Fibroblast of villous mesenchyme (primary cell): Measurements from ENCODE around the gene TMEM132D. TPM values are rescaled to one million over a fixed set of nuclear protein-coding genes. Genes with fewer than 3 reads are reported as not detected.

ENCODE experiments used
- DNase-seq: peaks from one replicate; pipeline ENCODE4 v3.0.0-alpha.2; 2010; ENCODE audit warnings: low read depth
- H3K4me3 ChIP-seq: 2 replicates; pipeline ENCODE4 v1.5.1; 2011; ENCODE audit warnings: low read depth, mild to moderate bottlenecking, low read length
- total RNA-seq: library from RNA; depleted of rRNA; stranded (reverse); fragments of >200 nt; gene quantifications from 2 replicates; pipeline ENCODE4 v1.2.3, GENCODE V29; 2012
- TF ChIP-seq, protein P1 (sequence below): IDR thresholded peaks from 2 replicates; pipeline ENCODE4 v1.5.1; 2012; ENCODE audit warnings: low read depth, mild to moderate bottlenecking, low read length; ENCODE audit not compliant: insufficient read depth

Gene TMEM132D
- total RNA-seq, 1 donor = not detected

GRCh38 chr12:129213551-129213950 lies 690.3 kb downstream of the TMEM132D start:
- TF ChIP-seq, protein P1, sequence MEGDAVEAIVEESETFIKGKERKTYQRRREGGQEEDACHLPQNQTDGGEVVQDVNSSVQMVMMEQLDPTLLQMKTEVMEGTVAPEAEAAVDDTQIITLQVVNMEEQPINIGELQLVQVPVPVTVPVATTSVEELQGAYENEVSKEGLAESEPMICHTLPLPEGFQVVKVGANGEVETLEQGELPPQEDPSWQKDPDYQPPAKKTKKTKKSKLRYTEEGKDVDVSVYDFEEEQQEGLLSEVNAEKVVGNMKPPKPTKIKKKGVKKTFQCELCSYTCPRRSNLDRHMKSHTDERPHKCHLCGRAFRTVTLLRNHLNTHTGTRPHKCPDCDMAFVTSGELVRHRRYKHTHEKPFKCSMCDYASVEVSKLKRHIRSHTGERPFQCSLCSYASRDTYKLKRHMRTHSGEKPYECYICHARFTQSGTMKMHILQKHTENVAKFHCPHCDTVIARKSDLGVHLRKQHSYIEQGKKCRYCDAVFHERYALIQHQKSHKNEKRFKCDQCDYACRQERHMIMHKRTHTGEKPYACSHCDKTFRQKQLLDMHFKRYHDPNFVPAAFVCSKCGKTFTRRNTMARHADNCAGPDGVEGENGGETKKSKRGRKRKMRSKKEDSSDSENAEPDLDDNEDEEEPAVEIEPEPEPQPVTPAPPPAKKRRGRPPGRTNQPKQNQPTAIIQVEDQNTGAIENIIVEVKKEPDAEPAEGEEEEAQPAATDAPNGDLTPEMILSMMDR = no peak
- H3K4me3 ChIP-seq = no peak overlapping the region
- DNase-seq = no peak

GRCh38 chr12:129211862-129212630 lies 691.8 kb downstream of the TMEM132D start:
- no peak for DNase-seq
- H3K4me3 ChIP-seq = no peak overlapping the region
- TF ChIP-seq, protein P1 = no peak

GRCh38 chr12:129208566-129208965 lies 695.3 kb downstream of the TMEM132D start:
- no peak for DNase-seq
- TF ChIP-seq, protein P1 = no peak
- H3K4me3 ChIP-seq = no peak overlapping the region

DNA sequence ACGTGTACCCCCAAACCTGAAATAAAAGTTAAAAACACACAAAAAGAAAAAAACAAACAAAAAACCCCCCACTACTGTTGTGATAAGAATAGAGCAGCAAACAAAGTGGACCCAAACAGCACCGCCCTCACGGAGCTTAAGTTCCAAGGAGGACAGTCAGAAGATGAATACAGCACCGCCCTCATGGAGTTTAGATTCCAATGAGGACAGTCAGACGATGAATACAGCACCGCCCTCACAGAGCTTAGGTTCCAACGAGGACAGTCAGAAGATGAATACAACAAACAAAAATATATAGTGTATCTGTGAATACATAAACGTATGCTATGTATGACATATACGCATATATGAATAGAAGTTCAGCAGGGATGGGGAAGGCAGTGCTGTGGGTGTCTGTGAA lies 696.7 kb downstream of the TMEM132D start:
- no peak for DNase-seq

DNA sequence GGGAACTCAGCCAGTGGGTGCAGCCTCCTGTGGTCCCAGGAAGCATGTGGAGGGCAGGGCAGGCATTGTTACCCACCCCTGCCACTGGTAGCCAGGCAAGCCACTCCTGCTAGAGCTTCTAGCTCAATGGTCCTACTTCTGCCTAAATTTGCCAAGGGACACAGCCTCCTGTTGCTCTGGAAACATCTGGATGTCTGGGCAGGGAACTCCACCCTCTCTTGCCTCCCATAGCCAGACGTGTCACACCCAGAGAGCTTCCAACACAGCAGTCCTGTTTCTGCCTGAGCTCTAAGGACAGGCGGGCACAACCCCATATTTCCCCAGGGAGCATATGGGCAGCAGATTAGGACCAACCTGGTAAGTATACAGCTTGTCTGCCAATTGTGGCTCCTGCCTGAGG lies 700.4 kb downstream of the TMEM132D start:
- no peak overlapping the region for H3K4me3 ChIP-seq
- no peak for DNase-seq
- TF ChIP-seq, protein P1 = no peak

More for the DNA sequence above, 696.7 kb downstream of the TMEM132D start:
- no peak overlapping the region for H3K4me3 ChIP-seq
- TF ChIP-seq, protein P1 = no peak

- TF ChIP-seq, protein P1 = no peak
- DNase-seq = no peak
- no peak overlapping the region for H3K4me3 ChIP-seq
Observed at GRCh38 chr12:129202109-129202814, 701.6 kb downstream of the TMEM132D start.
